GM19455 (cell line): Measurements from ENCODE around the gene PRKAG2.
"Not testable (repeated sequence)": the region's sequence is repeated elsewhere in the genome, so short reads cannot be mapped to it uniquely, and the experiment has no call there.

ENCODE experiments used
- ATAC-seq: cut with Tn5 transposase; IDR thresholded peaks from one replicate; pipeline ENCODE4 v1.9.1; 2021; ENCODE audit not compliant: unreplicated experiment

Gene PRKAG2

GRCh38 chr7:151852486-151853396, 24.2 kb downstream of the PRKAG2 start:
- no peak for ATAC-seq

GRCh38 chr7:151851782-151852181, 25.1 kb downstream of the PRKAG2 start:
- ATAC-seq: no peak

GRCh38 chr7:151851145-151851751, 25.7 kb downstream of the PRKAG2 start:
- no peak for ATAC-seq

GRCh38 chr7:151850491-151851124, 26.3 kb downstream of the PRKAG2 start:
- no peak for ATAC-seq

GRCh38 chr7:151849879-151850260, 27.0 kb downstream of the PRKAG2 start:
- no peak for ATAC-seq

- ATAC-seq: no peak
These were observed 27.7 kb downstream of the PRKAG2 start for GRCh38 chr7:151849008-151849878.

GRCh38 chr7:151847681-151848081, 29.2 kb downstream of the PRKAG2 start:
- ATAC-seq: no peak

- no peak for ATAC-seq
These were observed 29.8 kb downstream of the PRKAG2 start for GRCh38 chr7:151847136-151847535.

GRCh38 chr7:151845412-151846205, 31.3 kb downstream of the PRKAG2 start:
- no peak for ATAC-seq

GRCh38 chr7:151844825-151845200, 32.1 kb downstream of the PRKAG2 start:
- no peak for ATAC-seq

GRCh38 chr7:151844071-151844824, 32.7 kb downstream of the PRKAG2 start:
- no peak for ATAC-seq

- ATAC-seq: no peak
These were observed 33.7 kb downstream of the PRKAG2 start for GRCh38 chr7:151843181-151843580.

- not testable (repeated sequence) for ATAC-seq
These were observed 35.4 kb downstream of the PRKAG2 start for GRCh38 chr7:151841395-151842051.

GRCh38 chr7:151840088-151840910, 36.6 kb downstream of the PRKAG2 start:
- no peak for ATAC-seq

- no peak for ATAC-seq
These were observed 37.4 kb downstream of the PRKAG2 start for GRCh38 chr7:151839451-151839921.

GRCh38 chr7:151838861-151839381, 38.0 kb downstream of the PRKAG2 start:
- peak; percentile 61 for ATAC-seq

GRCh38 chr7:151838072-151838471, 38.8 kb downstream of the PRKAG2 start:
- no peak for ATAC-seq
